GM12878 (cell line): Measurements from ENCODE around the gene IRF1. TPM values are rescaled to one million over a fixed set of nuclear protein-coding genes. Genes with fewer than 3 reads are reported as not detected.
A peak's percentile ranks its signal among the peaks of the same experiment; 100 is the strongest.

Source experiments
- ATAC-seq: fragments of 200-7000 bp; cut with Tn5 transposase; 3 replicates; pipeline ENCODE4 v1.9.1; 2020; ENCODE audit warnings: mild to moderate bottlenecking, moderate library complexity
- BruUV-seq: library from RNA; stranded (reverse); fragments of 400-500 nt; replicated peaks from 2 replicates; lab custom pipeline; 2021; lab: Mats Ljungman, UMichigan
- CTCF ChIA-PET: fragments of 300-600 bp; sonication (Branson Sonifier 250); formaldehyde crosslinking; extraction: SDS; loops from one replicate; lab custom pipeline; 2021; ENCODE audit warnings: inconsistent platforms; lab: Yijun Ruan, JAX
- POLR2A ChIA-PET: fragments of 350-600 bp; formaldehyde crosslinking; extraction: SDS; loops from one replicate; lab custom pipeline; 2021; ENCODE audit warnings: inconsistent platforms; lab: Charles Lee
- RAD21 ChIA-PET: fragments of 300-600 bp; sonication (Branson Sonifier 250); formaldehyde crosslinking; loops from one replicate; lab custom pipeline; 2023; ENCODE audit warnings: antibody characterized with exemption; ENCODE audit not compliant: unreplicated experiment; lab: Charles Lee
- SMC1A ChIA-PET: fragments of 300-600 bp; sonication (Branson Sonifier 250); formaldehyde crosslinking; loops from one replicate; lab custom pipeline; 2023; ENCODE audit not compliant: unreplicated experiment, uncharacterized antibody; lab: Charles Lee
- DNase-seq: peaks from one replicate; pipeline ENCODE4 v3.0.0-alpha.2; 2011; ENCODE audit warnings: low read depth, low spot score
- FAIRE-seq: peaks from 3 replicates; lab custom pipeline; 2011; peaks lifted over from hg19 to GRCh38; lab: Jason Lieb, UNC
- H2AFZ ChIP-seq: 2 replicates; pipeline ENCODE4 v1.6.0; 2011; ENCODE audit warnings: low read depth, low read length, control low read depth; ENCODE audit not compliant: control insufficient read depth
- H3K27ac ChIP-seq: 2 replicates; pipeline ENCODE4 v1.5.1; 2011; ENCODE audit warnings: control low read depth; ENCODE audit not compliant: control insufficient read depth, insufficient read depth
- H3K27me3 ChIP-seq, 2 experiments: replicated peaks in 1 of 2; 2 replicates each; pipeline versions ENCODE4 v1.6.0 to v1.6.1; 2011; ENCODE audit warnings: low read length in 1 of 2; ENCODE audit not compliant: control insufficient read depth in 2 of 2, insufficient read depth in 2 of 2
- H3K36me3 ChIP-seq, 2 experiments: 2 replicates each; pipeline ENCODE4 v1.5.1; 2011; ENCODE audit warnings: low read length in 1 of 2; ENCODE audit not compliant: control insufficient read depth in 2 of 2, insufficient read depth in 2 of 2
- H3K4me1 ChIP-seq: 2 replicates; pipeline ENCODE4 v1.6.1; 2011; ENCODE audit warnings: mild to moderate bottlenecking, low read length, moderate library complexity, mixed read lengths; ENCODE audit not compliant: control insufficient read depth, insufficient read depth
- H3K4me2 ChIP-seq: 2 replicates; pipeline ENCODE4 v1.6.0; 2011; ENCODE audit warnings: control low read depth; ENCODE audit not compliant: control insufficient read depth, insufficient read depth
- H3K4me3 ChIP-seq: fragments of 200-600 bp; sonication (generic); 2 replicates; pipeline ENCODE4 v1.5.1; 2016
- H3K79me2 ChIP-seq: 2 replicates; pipeline ENCODE4 v1.6.0; 2011; ENCODE audit warnings: low read length; ENCODE audit not compliant: control insufficient read depth, insufficient read depth
- H3K9ac ChIP-seq: 2 replicates; pipeline ENCODE4 v1.8.0; 2011; ENCODE audit warnings: low read length, control low read depth, mixed read lengths; ENCODE audit not compliant: control insufficient read depth, insufficient read depth
- H3K9me3 ChIP-seq: replicated peaks from 3 replicates; pipeline ENCODE4 v1.5.1; 2011; ENCODE audit warnings: mild to moderate bottlenecking, low read length; ENCODE audit not compliant: control insufficient read depth, insufficient read depth
- H4K20me1 ChIP-seq: 2 replicates; pipeline ENCODE4 v1.6.0; 2011; ENCODE audit not compliant: control insufficient read depth, insufficient read depth
- BRCA1 ChIP-seq: IDR thresholded peaks from 2 replicates; pipeline ENCODE4 v1.6.1; 2011; ENCODE audit warnings: low read depth, low read length, improper control_type of control experiment
- KLF5 ChIP-seq: fragments of 450-650 bp; IDR thresholded peaks from 2 replicates; pipeline ENCODE4 v1.6.1; 2014; ENCODE audit warnings: mild to moderate bottlenecking; ENCODE audit not compliant: partially characterized antibody
- MTA3 ChIP-seq: IDR thresholded peaks from 2 replicates; pipeline ENCODE4 v1.6.1; 2012; ENCODE audit warnings: low read length, inconsistent platforms, borderline replicate concordance
- NFYB ChIP-seq: IDR thresholded peaks from 2 replicates; pipeline ENCODE4 v1.6.1; 2011; ENCODE audit warnings: low read depth, mild to moderate bottlenecking, low read length, improper control_type of control experiment, moderate library complexity; ENCODE audit not compliant: insufficient read depth
- NR2C1 ChIP-seq: fragments of 450-650 bp; IDR thresholded peaks from 2 replicates; pipeline ENCODE4 v1.6.1; 2017; ENCODE audit warnings: antibody characterized with exemption, mild to moderate bottlenecking, moderate library complexity
- POLR2AphosphoS5 ChIP-seq: IDR thresholded peaks from 2 replicates; pipeline ENCODE4 v1.6.1; 2011; ENCODE audit warnings: mild to moderate bottlenecking, low read length, inconsistent platforms
- SRF ChIP-seq, 2 experiments: IDR thresholded peaks; 2 replicates each; pipeline ENCODE4 v1.6.1; 2011; ENCODE audit warnings: low read depth in 2 of 2, low read length in 2 of 2, mild to moderate bottlenecking in 1 of 2, moderate library complexity in 1 of 2
- WGBS: methylation state at CpG from one replicate; pipeline ENCODE4 v1.1.6; 2016; ENCODE audit warnings: low lambda C conversion rate; ENCODE audit not compliant: insufficient replicate concordance, insufficient coverage; ENCODE audit errors: missing lambda C conversion rate; 5-methylcytosine and 5-hydroxymethylcytosine counted together
- in situ Hi-C: fragments of 300-500 bp; cut with MboI; formaldehyde crosslinking; loops from 9 replicates; pipeline ENCODE4 v1.14.3; 2018; ENCODE audit warnings: mixed read lengths
- intact Hi-C: fragments of 100-400 bp; cut with micrococcal nuclease; formaldehyde crosslinking; loops from one replicate; pipeline ENCODE4 v1.14.2; 2022; ENCODE audit not compliant: unreplicated experiment
- polyA plus RNA-seq, 11 experiments: library from polyadenylated mRNA; depleted of rRNA in 4 of 11; unstranded in 6 of 11; stranded (reverse) in 5 of 11; fragments of >200 nt; fragmentation: Nextera tagmentation in 4 of 11; fragmentation: Illumina TruSeq in 1 of 11; extraction: Ambion mirVana in 4 of 11; extraction: Trizol in 1 of 11; gene quantifications; 1 replicate in 1 of 11; 2 replicates in 10 of 11; pipeline versions ENCODE4 v1.2.1 to v1.2.3, GENCODE V29; 2011 to 2016; ENCODE audit warnings: inconsistent platforms in 2 of 11, missing spikeins in 2 of 11, low read depth in 1 of 11
- total RNA-seq, 4 experiments: library from RNA; depleted of rRNA in 3 of 4; stranded (reverse); fragments of >200 nt in 3 of 4; fragmentation: Illumina TruSeq in 1 of 4; extraction: Trizol in 1 of 4; gene quantifications; 2 replicates each; pipeline versions ENCODE4 v1.2.1 to v1.2.3, GENCODE V29; 2013 to 2021
- TF ChIP-seq, protein P1 (sequence below): fragments of 450-650 bp; IDR thresholded peaks from 2 replicates; pipeline ENCODE4 v1.6.1; 2016; ENCODE audit warnings: mild to moderate bottlenecking

The IRF1 gene
- total and polyA plus RNA-seq, 10 of the 15 experiments (the other 5 are each of a cell fraction or from before 2014, with no cell fraction given), result 6.9 to 68.0 (median 49.6) TPM

DNA sequence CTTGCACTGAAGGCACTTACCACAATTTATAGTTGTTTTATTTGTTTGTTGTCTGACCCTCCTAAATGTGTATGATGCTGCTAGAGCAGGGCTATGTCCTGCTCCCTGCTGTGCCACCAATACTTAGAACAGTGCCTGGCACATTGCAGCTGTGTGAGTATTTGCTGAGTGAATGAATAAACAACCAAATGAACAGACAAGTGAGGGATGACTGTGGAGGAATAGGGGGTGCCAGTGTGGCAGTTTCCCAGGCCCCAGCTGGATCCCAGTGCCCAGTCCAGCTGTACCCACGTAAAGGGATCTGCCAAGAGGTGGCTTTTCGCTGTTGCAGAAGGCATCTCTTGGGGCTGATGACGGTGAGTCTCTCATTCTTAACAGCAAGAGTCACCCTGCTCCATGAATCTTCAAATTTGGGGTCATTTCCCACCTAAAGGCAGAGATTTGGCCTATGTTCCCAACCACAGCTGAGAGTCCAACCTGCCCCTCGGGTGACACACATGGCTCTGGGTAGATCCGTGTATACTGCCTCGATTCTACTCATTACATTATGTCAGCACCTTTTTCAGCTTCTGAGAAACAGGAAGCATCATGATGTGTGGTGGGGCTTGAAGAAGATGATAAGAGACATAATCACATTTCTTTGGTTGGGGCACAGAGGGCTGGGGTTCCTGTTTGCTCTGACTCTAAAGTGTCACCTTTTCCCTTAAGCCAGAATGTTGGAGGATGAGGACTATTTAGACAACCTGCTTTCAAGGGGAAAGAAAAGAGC is 38.5 kb upstream of the IRF1 start:
- peak overlapping the region; percentile 9; the same call in 1 of the 2 replicates for H2AFZ ChIP-seq
- H3K27me3 ChIP-seq, result no peaks in the 10 kb centered on the region
- ChIA-PET POLR2A (interaction anchor here (1.2 kb wide), 1 partner anchor 130 kb away, joined by 3 read pairs; no protein-coding TSS in a partner anchor), SMC1A (interaction anchor here (0.5 to 4.8 kb wide), 7 partner anchors 24 to 362 kb away, joined by 3 to 75 read pairs (median 4); no protein-coding TSS in a partner anchor), RAD21 (interaction anchor here (0.5 to 4.8 kb wide), 5 partner anchors 62 to 364 kb away, joined by 3 to 88 read pairs (median 3); no protein-coding TSS in a partner anchor), CTCF (interaction anchor here (0.9 to 4.8 kb wide), 8 partner anchors 15 to 356 kb away, joined by 3 to 101 read pairs (median 7); no protein-coding TSS in a partner anchor)
- H3K36me3 ChIP-seq, result no peaks in the 10 kb centered on the region
- no peak overlapping the region for H3K4me2 ChIP-seq
- ATAC-seq (no peak; the same call in 2 of the 3 replicates), DNase-seq (no peak), FAIRE-seq (no peak)
- intact Hi-C loops, result loop anchor here (5.0 kb wide), 5 partner anchors 58 to 223 kb away; partner anchors contain the start of gene KIF3A
- BruUV-seq, result no TSS peak
- no peak overlapping the region for H3K4me3 ChIP-seq
- H3K9ac ChIP-seq, result no peak overlapping the region
- no peaks in the 10 kb centered on the region for H4K20me1 ChIP-seq
- WGBS, result 70% methylated on average over 6 of the region's 6 CpGs
- in situ Hi-C loops, result loop anchor here (10.0 kb wide), 1 partner anchor 296 kb away; no protein-coding TSS in a partner anchor
- TF ChIP-seq POLR2AphosphoS5 (no peak), SRF (IDR thresholded peaks at IDR 0.05; ENCODE audit: low read depth in 2 of 2, low read length in 2 of 2) (no peak), KLF5 (no peak), BRCA1 (no peak), NFYB (no peak), NR2C1 (no peak), MTA3 (no peak)
- TF ChIP-seq, protein P1, sequence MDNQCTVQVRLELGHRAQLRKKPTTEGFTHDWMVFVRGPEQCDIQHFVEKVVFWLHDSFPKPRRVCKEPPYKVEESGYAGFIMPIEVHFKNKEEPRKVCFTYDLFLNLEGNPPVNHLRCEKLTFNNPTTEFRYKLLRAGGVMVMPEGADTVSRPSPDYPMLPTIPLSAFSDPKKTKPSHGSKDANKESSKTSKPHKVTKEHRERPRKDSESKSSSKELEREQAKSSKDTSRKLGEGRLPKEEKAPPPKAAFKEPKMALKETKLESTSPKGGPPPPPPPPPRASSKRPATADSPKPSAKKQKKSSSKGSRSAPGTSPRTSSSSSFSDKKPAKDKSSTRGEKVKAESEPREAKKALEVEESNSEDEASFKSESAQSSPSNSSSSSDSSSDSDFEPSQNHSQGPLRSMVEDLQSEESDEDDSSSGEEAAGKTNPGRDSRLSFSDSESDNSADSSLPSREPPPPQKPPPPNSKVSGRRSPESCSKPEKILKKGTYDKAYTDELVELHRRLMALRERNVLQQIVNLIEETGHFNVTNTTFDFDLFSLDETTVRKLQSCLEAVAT, result no peak
- H3K79me2 ChIP-seq, result no peaks in the 10 kb centered on the region
- peaks cover 32% of the 10 kb centered on the region for H3K4me1 ChIP-seq
- peaks cover 11% of the 10 kb centered on the region; the same call in 2 of the 3 replicates for H3K9me3 ChIP-seq
- H3K27ac ChIP-seq, result no peak overlapping the region
